HG03575 (cell line): ENCODE measurements around the gene SEMA3E.
A peak's percentile ranks its signal among the peaks of the same experiment; 100 is the strongest.

Source experiments
- ATAC-seq: cut with Tn5 transposase; IDR thresholded peaks from one replicate; pipeline ENCODE4 v1.9.1; 2021; ENCODE audit not compliant: unreplicated experiment, insufficient number of reproducible peaks, low FRiP score; ENCODE audit errors: extremely low read depth

Gene SEMA3E

DNA sequence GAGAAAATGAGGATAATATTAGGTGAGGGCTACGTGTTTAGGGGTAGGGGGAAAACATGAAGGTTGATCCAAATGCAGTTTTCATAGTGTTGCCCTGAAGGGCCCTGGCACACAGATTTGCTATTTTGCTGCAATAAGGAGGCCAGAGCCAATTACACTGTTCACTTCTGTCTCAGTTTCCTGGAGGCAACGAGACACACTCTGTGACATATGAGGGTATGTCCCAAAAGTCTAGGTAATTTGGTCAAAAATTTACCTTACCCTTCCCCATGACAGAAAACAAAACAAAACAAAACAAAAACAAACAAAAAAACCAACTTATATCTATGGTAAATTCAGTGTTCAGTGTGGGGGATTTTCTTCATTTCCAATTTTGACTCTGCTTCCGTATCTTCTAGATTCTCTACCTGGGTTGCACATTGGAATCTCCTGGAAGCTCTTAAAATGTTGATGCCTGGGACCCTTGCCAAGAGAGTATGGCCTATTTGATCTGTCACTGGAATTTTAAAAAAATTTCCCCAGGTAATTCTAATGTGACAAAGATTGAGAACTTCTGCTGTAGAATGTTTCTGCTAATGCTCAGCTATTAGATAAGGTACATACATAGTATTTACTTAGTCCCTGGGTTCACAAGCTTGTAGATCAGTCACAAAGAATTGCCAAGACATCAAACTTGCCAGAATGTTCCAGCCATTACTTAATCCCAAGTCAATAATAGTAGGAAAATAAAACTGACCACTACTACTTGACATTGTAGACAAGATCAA is 139.5 kb downstream of the SEMA3E start:
- ATAC-seq = no peak

DNA sequence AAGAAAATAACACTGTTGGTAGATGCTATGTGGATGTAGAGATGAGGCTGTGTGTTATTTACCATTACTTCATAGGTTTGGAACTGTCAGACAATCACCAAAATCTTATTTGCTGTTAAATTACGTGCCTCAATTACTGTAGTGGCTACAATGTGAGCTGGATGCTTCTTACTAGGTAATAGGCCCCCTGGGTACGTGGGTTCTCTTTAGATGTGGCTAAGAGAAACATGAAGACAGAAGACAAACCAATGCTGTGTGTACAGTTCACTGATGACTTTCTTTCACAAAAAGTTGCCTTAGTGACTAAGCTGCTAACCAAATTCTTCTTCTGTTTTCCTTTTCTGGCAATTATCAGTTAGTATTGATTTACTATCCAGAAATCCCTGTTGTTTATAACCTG is 144.6 kb downstream of the SEMA3E start:
- ATAC-seq = no peak

DNA sequence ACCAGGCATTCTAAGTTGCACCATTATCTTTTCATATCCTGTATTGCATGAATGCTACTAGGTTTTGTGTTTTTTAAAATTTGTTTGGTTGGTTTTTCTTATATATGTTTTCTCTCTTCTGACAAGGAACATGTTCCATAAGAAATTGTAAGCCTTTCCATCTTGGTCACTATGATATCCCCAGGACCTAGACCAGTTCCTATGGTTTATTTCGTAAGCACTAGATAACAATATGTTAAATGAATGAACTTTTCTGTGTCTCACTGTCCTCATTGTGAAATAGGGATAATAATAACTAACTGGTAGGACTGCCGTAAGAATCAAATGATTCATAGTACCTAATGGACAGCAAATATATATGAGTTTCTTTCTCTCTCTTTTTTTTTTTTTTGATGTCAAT is 146.3 kb downstream of the SEMA3E start:
- no peak for ATAC-seq

DNA sequence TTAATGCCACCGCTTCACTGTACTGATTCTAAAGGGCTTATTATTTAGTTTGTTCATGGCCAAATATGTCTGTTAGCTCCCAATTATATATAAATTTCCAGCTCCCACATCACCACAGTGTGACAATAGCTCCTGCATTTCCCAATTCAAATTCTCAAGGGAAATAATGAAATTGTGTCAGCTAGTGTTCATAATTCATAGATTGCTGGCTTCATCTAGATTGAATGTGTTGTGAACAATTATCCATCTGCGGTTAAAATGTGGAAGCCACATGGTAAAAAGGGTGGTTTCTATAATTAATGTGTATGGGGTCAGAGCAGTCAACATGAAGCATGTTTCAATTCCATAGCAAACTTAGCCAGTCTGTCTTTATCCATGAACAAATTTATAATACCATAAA is 154.3 kb downstream of the SEMA3E start:
- no peak for ATAC-seq

DNA sequence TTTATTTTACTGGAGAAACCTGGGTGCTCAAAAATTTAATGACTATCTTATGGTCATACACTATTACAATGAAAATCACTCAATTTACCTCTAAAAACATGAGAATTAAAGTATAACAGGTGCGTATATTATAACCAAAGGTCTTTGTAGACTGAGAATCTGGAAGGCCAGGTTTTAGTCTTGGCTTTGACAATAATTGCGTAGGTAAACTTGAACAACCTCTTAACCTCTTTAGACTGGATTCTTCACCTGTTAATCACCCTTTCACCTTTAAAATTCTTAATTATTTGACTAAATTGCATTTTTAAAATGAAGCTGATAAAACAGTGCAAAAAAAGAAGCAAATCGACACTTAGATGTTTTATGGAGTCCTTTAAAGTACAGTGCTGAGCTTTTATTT is 156.1 kb downstream of the SEMA3E start:
- ATAC-seq = no peak

DNA sequence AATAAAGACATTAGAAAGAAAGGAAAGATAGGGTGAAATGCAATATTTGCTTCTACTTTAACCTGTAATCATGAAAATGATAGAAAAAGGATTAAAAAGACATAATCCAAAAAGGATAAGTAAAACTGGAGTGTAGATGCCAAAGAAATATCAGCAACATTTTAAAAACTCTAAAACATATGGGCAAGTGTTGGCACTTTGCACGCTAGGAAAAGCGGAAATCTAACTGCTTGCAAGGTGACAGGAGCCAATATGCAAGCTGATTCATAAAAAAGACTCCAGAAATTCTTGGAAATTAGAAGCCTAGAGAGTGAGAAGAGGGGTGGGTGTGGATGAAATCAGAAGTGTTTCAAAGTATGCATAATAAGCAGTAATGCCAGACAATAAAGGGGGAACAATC is 161.1 kb downstream of the SEMA3E start:
- no peak for ATAC-seq

DNA sequence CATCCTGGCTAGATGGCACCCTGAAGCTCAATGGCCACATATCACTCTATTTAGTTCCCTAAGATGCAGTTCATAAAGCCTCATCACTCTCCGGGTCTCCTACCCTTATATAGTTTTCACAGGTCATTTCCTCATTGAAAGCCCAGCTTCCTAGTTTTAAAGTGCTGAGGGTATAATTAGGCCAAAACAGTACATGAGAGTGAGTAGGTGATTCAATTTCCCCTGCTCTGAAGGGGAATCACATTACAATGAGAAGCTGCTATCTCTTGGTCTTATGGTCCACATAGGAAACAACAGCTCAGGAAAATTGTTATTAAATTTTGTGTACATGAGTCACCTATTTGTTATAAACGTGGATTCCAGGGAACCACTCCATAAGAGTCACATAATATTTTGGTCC is 162.0 kb downstream of the SEMA3E start:
- no peak for ATAC-seq

DNA sequence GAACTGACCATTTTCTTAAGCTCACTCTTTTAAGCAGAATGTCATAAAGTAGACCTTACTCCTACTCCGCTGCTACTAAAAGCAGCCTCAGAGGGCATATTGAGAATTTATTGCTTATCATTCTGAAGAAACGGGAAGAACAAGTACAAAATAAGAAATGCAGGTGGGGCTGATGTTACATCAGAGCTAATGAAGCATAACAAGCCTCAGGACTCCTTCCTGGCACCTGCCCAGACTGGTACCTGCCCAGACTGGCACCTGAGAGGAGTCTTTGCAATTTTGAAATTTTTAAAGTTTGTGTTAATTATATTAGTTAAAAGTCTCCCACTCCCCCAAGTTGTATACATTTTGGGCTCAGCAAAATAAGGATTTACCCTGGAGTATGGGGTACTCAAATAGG is 162.4 kb downstream of the SEMA3E start:
- ATAC-seq = no peak

DNA sequence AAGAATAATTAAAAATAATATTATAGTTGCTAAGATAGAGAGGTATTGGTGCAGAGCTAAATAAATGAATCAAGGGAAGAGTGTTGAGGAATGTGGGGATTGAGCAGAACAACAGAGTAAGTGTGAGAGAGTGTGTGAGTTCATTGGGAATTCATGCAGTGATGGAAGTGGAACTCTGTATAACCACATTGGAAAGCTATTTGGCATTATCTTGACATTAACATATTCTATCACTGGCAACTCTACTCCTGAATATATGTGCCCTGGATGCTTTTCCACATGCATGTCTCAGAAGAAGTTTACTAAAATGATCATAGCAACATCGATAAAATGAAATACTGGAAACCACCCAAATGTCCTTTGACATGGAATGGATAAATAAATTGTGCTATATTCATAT is 164.1 kb downstream of the SEMA3E start:
- ATAC-seq = no peak

DNA sequence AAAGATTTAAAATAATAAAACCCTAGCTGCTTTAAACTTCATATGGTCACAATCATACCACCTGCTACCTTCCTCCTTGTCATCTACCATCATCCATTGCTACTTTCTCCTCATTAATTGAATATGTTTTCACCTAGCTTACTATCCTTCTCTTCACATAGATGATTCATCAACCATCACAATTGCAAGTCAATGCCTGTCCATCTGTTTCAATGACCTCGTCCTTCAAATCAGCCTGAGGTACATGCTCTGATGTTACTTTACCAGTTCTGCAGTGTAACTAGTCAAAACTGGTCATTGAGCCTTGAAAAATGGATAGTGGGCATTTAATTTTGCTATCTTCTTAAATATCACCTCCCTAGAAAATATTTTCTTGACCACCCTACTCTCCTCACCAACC is 164.7 kb downstream of the SEMA3E start:
- no peak for ATAC-seq

DNA sequence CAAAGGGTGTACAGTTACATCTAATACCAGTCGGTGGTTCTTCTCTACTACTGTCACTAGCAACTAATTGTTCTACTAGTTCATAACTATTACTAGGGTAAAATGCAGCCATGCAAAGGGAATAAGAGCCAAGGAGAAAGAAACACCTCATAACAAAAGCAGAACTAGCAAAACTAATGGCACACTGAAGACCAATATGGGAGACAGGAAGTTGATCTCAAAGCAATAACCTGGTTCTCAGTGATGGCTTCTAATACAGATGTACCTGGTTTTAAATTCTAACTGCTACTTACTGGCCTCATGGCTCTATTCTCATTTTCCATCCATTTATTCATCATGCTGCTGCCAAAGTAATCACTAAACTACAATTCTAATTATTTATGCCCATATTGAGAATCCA is 170.3 kb downstream of the SEMA3E start:
- ATAC-seq = no peak

DNA sequence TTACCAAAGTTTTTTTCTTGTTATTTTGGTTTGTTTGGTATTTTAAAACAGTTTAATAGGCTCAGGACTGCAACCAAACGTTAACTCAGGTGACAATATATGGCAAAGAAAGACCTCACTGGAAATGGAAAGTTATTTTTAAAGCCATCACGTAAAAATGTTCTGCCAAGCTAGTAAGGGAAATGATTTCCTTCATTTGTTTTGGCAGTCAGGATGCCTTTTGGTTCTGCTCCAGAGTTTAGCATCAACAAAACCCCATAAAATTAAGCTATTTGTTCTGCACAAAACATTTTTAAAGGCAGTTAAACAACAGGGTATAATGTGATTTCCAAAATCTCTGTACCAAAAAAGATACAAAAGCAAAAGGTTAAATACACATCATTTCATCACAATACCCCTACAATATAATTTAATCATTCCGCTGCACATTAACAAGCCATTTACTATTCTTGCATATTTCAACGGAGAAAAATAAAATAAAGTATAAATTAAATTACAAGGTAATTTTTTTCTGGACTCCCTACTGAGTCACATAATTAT is 172.4 kb downstream of the SEMA3E start:
- no peak for ATAC-seq

DNA sequence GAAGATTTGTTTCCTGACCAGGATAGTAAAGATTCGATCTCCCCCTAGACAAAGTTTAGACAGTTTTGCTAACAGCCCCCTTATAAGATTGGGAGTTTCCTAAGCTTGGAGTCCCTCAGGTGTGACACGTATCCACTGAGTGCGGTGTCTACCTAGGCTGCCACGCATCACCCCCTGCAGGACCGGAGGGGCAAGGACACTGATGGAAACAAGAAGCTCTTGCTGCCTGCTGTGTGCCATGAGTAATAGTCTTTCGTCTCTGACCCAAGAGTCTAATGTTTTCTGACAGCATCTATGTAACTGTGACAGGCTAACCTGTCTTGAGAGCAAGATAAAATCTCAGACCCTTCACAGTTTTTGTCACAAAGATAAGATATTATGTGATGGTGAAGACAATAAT is 173.5 kb downstream of the SEMA3E start:
- no peak for ATAC-seq

DNA sequence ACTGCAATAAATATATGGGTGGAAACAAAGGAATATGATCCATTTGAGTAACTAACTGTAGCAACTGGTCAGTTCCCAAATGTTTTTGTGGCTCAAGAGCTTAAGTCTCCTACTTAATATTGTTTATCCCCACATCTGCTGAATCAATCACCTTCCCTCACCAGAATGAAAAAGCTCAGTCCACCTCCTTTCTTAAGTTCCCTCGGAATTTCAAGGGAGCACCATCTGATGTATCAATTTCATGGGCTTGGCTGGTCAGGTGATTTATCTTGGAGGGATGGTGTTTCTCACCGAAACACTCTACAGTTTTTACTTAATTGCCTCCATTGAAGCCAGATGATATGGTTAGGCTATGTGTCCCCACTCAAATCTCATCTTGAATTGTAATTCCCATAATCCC is 176.6 kb downstream of the SEMA3E start:
- no peak for ATAC-seq

DNA sequence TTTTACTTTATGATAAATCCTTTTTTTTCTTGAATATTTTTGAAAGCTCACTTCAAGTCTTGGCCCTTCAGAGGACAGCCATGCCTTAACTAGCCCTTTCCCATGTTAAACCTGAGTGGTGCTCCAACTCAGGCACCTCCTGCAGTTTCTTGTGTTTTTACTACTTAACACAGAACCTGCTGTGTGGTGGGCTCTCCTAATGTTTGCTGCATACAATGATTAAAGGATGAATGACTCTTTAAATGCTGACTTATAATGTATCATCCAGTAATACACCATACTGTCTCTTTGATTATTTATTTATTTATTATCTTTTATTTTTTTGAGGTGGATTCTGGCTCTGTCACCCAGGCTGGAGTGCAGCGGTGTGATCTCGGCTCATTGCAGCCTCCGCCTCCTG is 179.4 kb downstream of the SEMA3E start:
- no peak for ATAC-seq

DNA sequence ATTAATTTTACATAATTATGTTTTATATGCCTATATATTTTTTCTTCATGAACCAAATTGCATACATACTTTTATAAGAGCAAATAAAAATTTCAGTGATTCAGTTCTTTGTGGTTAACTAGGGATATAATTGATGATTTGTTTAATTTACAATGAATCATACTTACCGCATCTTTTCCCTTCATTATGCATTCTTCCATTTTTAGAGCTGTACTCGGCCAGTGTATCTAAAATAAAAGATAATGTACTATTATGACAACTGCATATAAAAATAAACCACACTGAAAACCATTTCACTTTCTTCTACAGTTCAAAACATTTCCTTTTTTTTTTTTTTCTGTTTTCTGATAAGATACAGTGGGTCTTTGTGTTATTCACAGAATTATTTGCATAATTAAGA is 179.9 kb downstream of the SEMA3E start:
- no peak for ATAC-seq

DNA sequence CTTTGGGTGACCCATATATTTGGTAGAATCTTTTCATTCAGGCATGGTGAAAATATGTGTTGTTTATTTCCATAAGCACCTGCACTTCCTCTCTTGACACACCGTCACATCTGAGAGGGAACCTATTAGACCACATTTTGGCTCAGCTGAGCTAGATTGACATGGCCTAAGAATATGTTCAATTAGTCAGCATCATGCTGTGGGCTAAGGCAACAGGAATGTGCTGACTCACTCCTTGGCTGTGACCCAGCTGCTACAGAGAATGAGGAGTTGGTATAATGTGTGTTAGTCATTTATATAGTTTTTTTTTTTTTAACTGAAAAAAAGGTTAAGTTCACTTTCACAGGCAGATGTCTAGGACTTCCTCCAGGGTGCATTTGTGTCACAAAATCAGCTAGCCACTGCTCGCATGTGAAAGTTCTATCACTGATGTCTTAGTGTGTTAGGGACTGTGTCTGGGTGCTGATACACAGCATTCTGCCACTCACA is 180.6 kb downstream of the SEMA3E start:
- peak; percentile 98 for ATAC-seq

DNA sequence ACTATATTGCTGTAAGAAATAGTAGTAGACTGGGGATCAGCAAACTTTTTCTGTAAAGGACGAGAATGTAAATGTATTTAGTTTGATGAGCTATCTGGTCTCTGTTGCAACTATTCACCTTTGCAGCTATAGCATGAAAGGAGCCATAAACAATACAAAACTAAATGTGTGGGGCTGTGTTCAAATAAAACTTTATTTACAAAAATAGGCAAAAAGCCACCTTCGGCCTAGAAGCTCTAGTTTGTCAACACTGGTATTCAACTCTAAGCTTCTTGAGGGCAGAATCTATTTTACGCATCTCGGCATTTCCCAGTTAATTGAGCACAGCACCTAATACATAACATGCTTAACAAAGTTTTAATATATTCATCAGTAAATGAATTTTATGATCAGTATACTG is 181.4 kb downstream of the SEMA3E start:
- ATAC-seq = no peak

DNA sequence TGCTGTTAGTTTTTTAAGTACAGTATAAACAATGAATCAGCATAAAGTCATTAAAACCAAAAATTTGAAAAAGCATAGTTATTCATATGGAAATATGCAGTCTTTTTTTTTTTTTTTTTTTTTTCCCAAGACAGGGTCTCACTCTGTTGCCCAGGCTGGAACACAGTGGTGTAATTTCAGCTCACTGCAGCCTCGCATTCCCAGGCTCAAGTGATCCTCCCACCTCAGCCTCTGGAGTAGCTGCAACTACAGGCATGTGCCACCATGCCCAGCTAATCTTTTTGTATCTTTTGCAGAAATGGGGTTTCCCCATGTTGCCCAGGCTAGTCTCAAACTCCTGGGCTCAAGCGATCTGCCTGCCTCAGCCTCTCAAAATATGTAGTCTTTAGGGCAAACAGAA is 182.0 kb downstream of the SEMA3E start:
- ATAC-seq = no peak

DNA sequence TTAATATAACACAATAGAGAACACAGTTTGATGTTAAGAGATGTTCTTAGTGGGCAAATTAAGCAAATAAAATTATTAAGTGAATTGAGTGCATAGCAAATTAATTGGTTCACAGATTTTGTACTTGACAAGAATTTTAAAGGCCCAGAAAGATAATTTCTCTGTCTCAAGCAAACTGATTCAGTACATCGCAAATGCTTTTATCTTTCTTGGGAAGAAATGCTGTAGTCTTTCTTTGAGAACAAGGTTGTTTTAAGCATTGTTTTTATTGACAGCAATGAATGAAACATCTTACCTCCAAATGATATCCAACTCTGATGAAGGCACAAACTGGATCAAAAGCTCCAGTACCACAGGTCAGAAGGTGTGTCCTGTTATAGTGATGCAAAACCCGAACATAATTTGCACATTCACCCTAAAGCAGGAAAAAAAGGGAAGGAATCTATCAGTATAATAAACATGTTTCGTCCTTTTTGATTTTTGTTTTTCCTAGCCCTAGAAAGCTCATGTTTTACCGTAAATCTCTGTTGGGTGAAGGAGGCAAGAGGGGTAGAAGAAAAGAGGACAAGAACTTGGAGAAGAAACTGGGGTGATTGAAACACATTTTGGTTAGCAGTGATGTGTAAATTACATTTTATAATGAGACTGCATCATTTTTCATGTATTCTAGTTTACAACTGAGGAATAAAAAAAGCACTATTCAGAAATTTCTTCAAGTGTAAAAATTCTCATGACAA is 182.6 kb downstream of the SEMA3E start:
- ATAC-seq = no peak
